Chondrocyte (in vitro differentiated cells): ENCODE results near the gene LRMDA. TPM values are rescaled to one million over a fixed set of nuclear protein-coding genes. Genes with fewer than 3 reads are reported as not detected.
A peak's percentile ranks its signal among the peaks of the same experiment; 100 is the strongest.

Experiments used
- DNase-seq: peaks from one replicate; pipeline ENCODE4 v3.0.0; 2021; ENCODE audit warnings: mixed read lengths, low spot score
- H3K27ac Mint-ChIP-seq: one replicate; pipeline ENCODE4 v1.8.0; 2021; ENCODE audit warnings: mild to moderate bottlenecking, moderate library complexity, mixed read lengths; ENCODE audit not compliant: unreplicated experiment
- H3K27me3 Mint-ChIP-seq: 2 replicates; pipeline ENCODE4 v1.8.0; 2021; ENCODE audit warnings: low read depth, mixed read lengths
- H3K36me3 Mint-ChIP-seq: 2 replicates; pipeline ENCODE4 v1.8.0; 2021; ENCODE audit warnings: low read depth, mixed read lengths
- H3K4me1 Mint-ChIP-seq: 2 replicates; pipeline ENCODE4 v1.8.0; 2021; ENCODE audit warnings: low read depth, mild to moderate bottlenecking, mixed read lengths
- H3K4me3 Mint-ChIP-seq: one replicate; pipeline ENCODE4 v1.8.0; 2021; ENCODE audit warnings: mild to moderate bottlenecking, moderate library complexity, mixed read lengths; ENCODE audit not compliant: unreplicated experiment
- H3K9me3 Mint-ChIP-seq: 2 replicates; pipeline ENCODE4 v1.8.0; 2021; ENCODE audit warnings: low read depth, mixed read lengths
- CTCF ChIP-seq: fragments of 200-600 bp; sonication (generic); IDR thresholded peaks from 2 replicates; pipeline ENCODE4 v1.5.0; 2021; ENCODE audit warnings: antibody characterized with exemption, mild to moderate bottlenecking, moderate library complexity
- total RNA-seq: library from RNA; stranded (reverse); gene quantifications from 3 replicates; pipeline ENCODE4 v1.2.1, GENCODE V29; 2021

Gene LRMDA
- total RNA-seq, 1 donor from 2014 or later: 2.8 TPM

- TF ChIP-seq CTCF: no peak
- Mint-ChIP-seq H3K9me3 (peaks cover 6% of the 10 kb centered on the region), H3K4me1 (peaks cover 51% of the 10 kb centered on the region), H3K36me3 (no peaks in the 10 kb centered on the region), H3K27ac (no peak overlapping the region), H3K4me3 (no peak overlapping the region), H3K27me3 (no peaks in the 10 kb centered on the region)
- no peak for DNase-seq
Observed at GRCh38 chr10:76334255-76334654, 902.8 kb downstream of the LRMDA start.

GRCh38 chr10:76336213-76336963 lies 905.0 kb downstream of the LRMDA start:
- Mint-ChIP-seq H3K4me3 (peak overlapping the region; percentile 21), H3K36me3 (no peaks in the 10 kb centered on the region), H3K9me3 (peaks cover 6% of the 10 kb centered on the region), H3K4me1 (peaks cover 38% of the 10 kb centered on the region), H3K27me3 (no peaks in the 10 kb centered on the region), H3K27ac (peak overlapping the region; percentile 18)
- no peak for DNase-seq
- no peak for TF ChIP-seq CTCF

- no peaks in the 10 kb centered on the region for H3K27me3 Mint-ChIP-seq
- no peak overlapping the region for H3K4me3 Mint-ChIP-seq
- peak overlapping the region; percentile 53 for H3K27ac Mint-ChIP-seq
- H3K36me3 Mint-ChIP-seq: no peaks in the 10 kb centered on the region
- TF ChIP-seq CTCF: peak; percentile 15
- peaks cover 33% of the 10 kb centered on the region for H3K4me1 Mint-ChIP-seq
- DNase-seq: no peak
- peaks cover 6% of the 10 kb centered on the region for H3K9me3 Mint-ChIP-seq
Observed at GRCh38 chr10:76337641-76338040, 906.2 kb downstream of the LRMDA start.

- H3K27ac Mint-ChIP-seq: peak overlapping the region; percentile 53
- peaks cover 9% of the 10 kb centered on the region for H3K9me3 Mint-ChIP-seq
- H3K4me3 Mint-ChIP-seq: no peak overlapping the region
- H3K27me3 Mint-ChIP-seq: no peaks in the 10 kb centered on the region
- no peak for TF ChIP-seq CTCF
- peaks cover 33% of the 10 kb centered on the region for H3K4me1 Mint-ChIP-seq
- no peak for DNase-seq
- no peaks in the 10 kb centered on the region for H3K36me3 Mint-ChIP-seq
Observed at GRCh38 chr10:76338187-76338586, 906.8 kb downstream of the LRMDA start.

GRCh38 chr10:76341740-76342139 lies 910.3 kb downstream of the LRMDA start:
- TF ChIP-seq CTCF: no peak
- no peak for DNase-seq
- Mint-ChIP-seq H3K27me3 (no peaks in the 10 kb centered on the region), H3K9me3 (peaks cover 11% of the 10 kb centered on the region), H3K4me1 (peaks cover 12% of the 10 kb centered on the region), H3K27ac (no peak overlapping the region), H3K4me3 (no peak overlapping the region), H3K36me3 (no peaks in the 10 kb centered on the region)
